HEK293T (cell line): ENCODE results near the gene SETD6.

Source experiments
- CTCF ChIA-PET: fragments of 350-600 bp; formaldehyde crosslinking; extraction: SDS; loops from one replicate; lab custom pipeline; 2021; ENCODE audit warnings: antibody characterized with exemption, inconsistent platforms; lab: Yijun Ruan, JAX
- POLR2A ChIA-PET: fragments of 350-600 bp; formaldehyde crosslinking; extraction: SDS; loops from one replicate; lab custom pipeline; 2020; ENCODE audit warnings: antibody characterized with exemption, inconsistent platforms; lab: Yijun Ruan, JAX
- DNase-seq: peaks from one replicate; pipeline ENCODE4 v3.0.0; 2012; ENCODE audit warnings: mixed read lengths; ENCODE audit errors: extremely low spot score
- ARNT ChIP-seq: fragments of 450-650 bp; IDR thresholded peaks from 2 replicates; pipeline ENCODE4 v1.6.1; 2017; ENCODE audit warnings: mild to moderate bottlenecking
- BHLHE40 ChIP-seq: fragments of 450-650 bp; IDR thresholded peaks from 2 replicates; pipeline ENCODE4 v1.6.1; 2016; ENCODE audit warnings: mild to moderate bottlenecking, moderate library complexity, borderline replicate concordance
- CTBP1 ChIP-seq: fragments of 450-650 bp; IDR thresholded peaks from 2 replicates; pipeline ENCODE4 v1.6.1; 2016; ENCODE audit warnings: borderline replicate concordance
- ELF4 ChIP-seq: fragments of 450-650 bp; IDR thresholded peaks from 2 replicates; pipeline ENCODE4 v1.6.1; 2017; ENCODE audit warnings: antibody characterized with exemption
- FOXA1 ChIP-seq: fragments of 450-650 bp; IDR thresholded peaks from 2 replicates; pipeline ENCODE4 v1.6.1; 2016; ENCODE audit warnings: mild to moderate bottlenecking
- FOXK2 ChIP-seq: fragments of 450-650 bp; IDR thresholded peaks from 2 replicates; pipeline ENCODE4 v1.6.1; 2016; ENCODE audit warnings: mild to moderate bottlenecking
- FOXM1 ChIP-seq: fragments of 450-650 bp; IDR thresholded peaks from 2 replicates; pipeline ENCODE4 v1.6.1; 2017; ENCODE audit warnings: mild to moderate bottlenecking, borderline replicate concordance
- HDGF ChIP-seq: fragments of 450-650 bp; IDR thresholded peaks from 2 replicates; pipeline ENCODE4 v1.6.1; 2017; ENCODE audit warnings: antibody characterized with exemption, borderline replicate concordance
- L3MBTL2 ChIP-seq: fragments of 450-650 bp; conservative IDR thresholded peaks from 2 replicates; pipeline ENCODE4 v1.6.1; 2016; ENCODE audit warnings: mild to moderate bottlenecking
- LEF1 ChIP-seq: fragments of 450-650 bp; IDR thresholded peaks from 2 replicates; pipeline ENCODE4 v1.6.1; 2017; ENCODE audit warnings: mild to moderate bottlenecking, borderline replicate concordance
- NFRKB ChIP-seq: fragments of 450-650 bp; IDR thresholded peaks from 2 replicates; pipeline ENCODE4 v1.6.1; 2016; ENCODE audit warnings: mild to moderate bottlenecking, moderate library complexity
- SP1 ChIP-seq: fragments of 450-650 bp; IDR thresholded peaks from 2 replicates; pipeline ENCODE4 v1.6.1; 2017
- SUZ12 ChIP-seq: fragments of 450-650 bp; IDR thresholded peaks from 2 replicates; pipeline ENCODE4 v1.6.1; 2016; ENCODE audit warnings: mild to moderate bottlenecking
- TARDBP ChIP-seq: fragments of 450-650 bp; IDR thresholded peaks from 2 replicates; pipeline ENCODE4 v1.6.1; 2016
- ZNF384 ChIP-seq: fragments of 450-650 bp; IDR thresholded peaks from 2 replicates; pipeline ENCODE4 v1.6.1; 2016
- TF ChIP-seq, protein P1 (sequence below): fragments of 450-650 bp; IDR thresholded peaks from 2 replicates; pipeline ENCODE4 v1.6.1; 2016

SETD6 gene

DNA sequence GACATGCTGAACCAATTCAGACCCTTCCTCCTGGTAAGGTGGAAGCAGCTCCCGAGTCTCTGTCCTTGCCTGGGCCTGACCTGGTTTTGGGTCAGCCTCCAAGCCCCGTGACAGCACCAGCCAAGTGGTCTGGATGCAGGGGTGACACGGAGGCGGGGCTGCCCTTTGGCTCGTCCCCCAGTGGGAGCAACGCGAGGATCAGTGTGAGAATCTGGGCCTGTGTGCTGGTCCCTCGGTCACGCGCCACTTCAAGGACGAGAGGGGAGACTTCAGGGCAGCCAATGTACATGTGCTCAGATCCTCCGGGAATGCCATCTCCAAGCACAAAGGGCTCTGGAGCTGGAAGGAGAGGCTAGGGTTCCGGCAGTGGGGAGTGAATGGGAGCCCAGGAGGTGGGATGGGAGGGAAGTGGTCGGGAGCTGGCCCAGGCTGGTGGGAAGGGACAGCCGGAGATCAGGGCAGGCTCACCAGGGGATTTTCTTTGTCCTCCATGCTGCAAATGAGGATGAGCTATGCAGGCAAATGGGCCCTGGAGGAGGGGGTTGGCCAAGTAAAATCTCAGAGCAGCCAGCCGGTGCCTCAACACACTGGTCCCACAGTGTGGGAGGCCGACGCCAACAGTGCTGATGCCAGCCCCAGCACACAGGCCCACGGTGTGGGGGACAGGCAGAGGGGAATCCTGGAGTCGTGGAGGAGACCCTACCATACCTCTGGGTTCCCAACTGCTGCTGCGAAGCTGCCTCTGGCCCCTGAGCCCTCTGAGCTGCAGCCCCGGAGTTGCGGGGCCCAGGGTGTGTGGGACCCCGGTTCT lies 19.6 kb upstream of the SETD6 start:
- ChIA-PET CTCF (interaction anchor here (0.6 kb wide), 3 partner anchors 20 to 260 kb away, joined by 3 to 5 read pairs (median 5); no protein-coding TSS in a partner anchor), POLR2A (no interaction called here)
- DNase-seq: no peak
- TF ChIP-seq ARNT: no peak
- no peak for TF ChIP-seq L3MBTL2
- no peak for TF ChIP-seq CTBP1
- TF ChIP-seq ELF4: no peak
- TF ChIP-seq TARDBP: no peak
- TF ChIP-seq FOXA1: no peak
- no peak for TF ChIP-seq ZNF384
- no peak for TF ChIP-seq LEF1
- TF ChIP-seq BHLHE40: no peak
- no peak for TF ChIP-seq FOXM1
- no peak for TF ChIP-seq SP1
- no peak for TF ChIP-seq SUZ12
- TF ChIP-seq NFRKB: no peak
- TF ChIP-seq, protein P1, sequence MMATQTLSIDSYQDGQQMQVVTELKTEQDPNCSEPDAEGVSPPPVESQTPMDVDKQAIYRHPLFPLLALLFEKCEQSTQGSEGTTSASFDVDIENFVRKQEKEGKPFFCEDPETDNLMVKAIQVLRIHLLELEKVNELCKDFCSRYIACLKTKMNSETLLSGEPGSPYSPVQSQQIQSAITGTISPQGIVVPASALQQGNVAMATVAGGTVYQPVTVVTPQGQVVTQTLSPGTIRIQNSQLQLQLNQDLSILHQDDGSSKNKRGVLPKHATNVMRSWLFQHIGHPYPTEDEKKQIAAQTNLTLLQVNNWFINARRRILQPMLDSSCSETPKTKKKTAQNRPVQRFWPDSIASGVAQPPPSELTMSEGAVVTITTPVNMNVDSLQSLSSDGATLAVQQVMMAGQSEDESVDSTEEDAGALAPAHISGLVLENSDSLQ: no peak
- no peak for TF ChIP-seq HDGF
- no peak for TF ChIP-seq FOXK2

DNA sequence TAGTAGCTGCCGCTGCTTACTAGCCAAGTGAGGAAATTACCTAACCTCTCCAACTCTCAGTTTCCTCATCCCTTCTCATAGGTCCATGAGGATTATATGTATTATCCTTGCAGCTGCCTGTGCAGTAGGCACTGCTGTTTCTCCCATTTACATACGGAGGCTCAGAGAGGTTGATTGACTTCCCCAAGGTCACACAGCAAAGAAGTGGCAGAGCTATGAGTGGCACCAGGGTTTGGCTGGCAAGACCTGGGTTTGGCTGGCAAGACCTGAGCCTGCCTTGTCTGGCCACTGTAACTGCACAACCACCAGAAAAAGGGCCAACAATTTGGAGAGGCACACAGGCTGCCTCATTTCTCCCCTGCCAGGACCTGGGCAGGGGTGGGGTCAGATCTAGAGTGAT lies 17.8 kb upstream of the SETD6 start:
- POLR2A ChIA-PET: no interaction called here
- no peak for TF ChIP-seq TARDBP
- TF ChIP-seq ZNF384: no peak
- TF ChIP-seq CTBP1: no peak
- TF ChIP-seq, protein P1: no peak
- TF ChIP-seq L3MBTL2: no peak
- TF ChIP-seq FOXA1: no peak
- TF ChIP-seq SP1: no peak
- no peak for TF ChIP-seq NFRKB
- TF ChIP-seq FOXM1: no peak
- TF ChIP-seq ARNT: no peak
- TF ChIP-seq HDGF: no peak
- TF ChIP-seq LEF1: no peak
- TF ChIP-seq SUZ12: no peak
- no peak for TF ChIP-seq BHLHE40
- TF ChIP-seq ELF4: no peak
- no peak for TF ChIP-seq FOXK2
- CTCF ChIA-PET: interaction anchor here (0.9 kb wide), 1 partner anchor 13 kb away, joined by 3 read pairs; no protein-coding TSS in a partner anchor
- DNase-seq: no peak

DNA sequence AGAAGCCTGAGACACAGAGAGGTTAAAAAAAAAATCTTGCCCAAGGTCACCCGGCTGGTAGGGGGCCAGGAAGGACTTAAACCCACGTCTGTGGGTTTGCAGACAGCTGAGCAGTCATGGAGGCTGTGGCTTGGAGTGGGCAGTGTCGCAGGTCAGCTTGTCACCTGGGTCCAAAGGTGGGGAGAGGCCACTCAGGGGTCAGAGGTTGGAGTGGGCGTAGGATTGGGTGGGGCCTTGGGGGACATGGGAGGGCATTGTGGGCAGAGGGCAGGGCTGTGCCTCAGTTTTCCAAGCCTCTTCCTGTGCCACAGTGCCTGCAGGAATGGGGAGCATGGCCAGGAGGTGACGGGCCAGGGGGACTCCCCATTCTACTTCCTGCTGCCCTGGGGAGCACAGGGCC lies 17.4 kb upstream of the SETD6 start:
- DNase-seq: no peak
- POLR2A ChIA-PET: no interaction called here
- no peak for TF ChIP-seq BHLHE40
- TF ChIP-seq TARDBP: no peak
- no peak for TF ChIP-seq FOXM1
- TF ChIP-seq HDGF: no peak
- no peak for TF ChIP-seq LEF1
- TF ChIP-seq, protein P1: no peak
- no peak for TF ChIP-seq ZNF384
- TF ChIP-seq NFRKB: no peak
- TF ChIP-seq SP1: no peak
- no peak for TF ChIP-seq L3MBTL2
- TF ChIP-seq SUZ12: no peak
- no peak for TF ChIP-seq ARNT
- no peak for TF ChIP-seq FOXA1
- TF ChIP-seq ELF4: no peak
- TF ChIP-seq FOXK2: no peak
- CTCF ChIA-PET: interaction anchor here (0.9 kb wide), 1 partner anchor 12 kb away, joined by 3 read pairs; no protein-coding TSS in a partner anchor

DNA sequence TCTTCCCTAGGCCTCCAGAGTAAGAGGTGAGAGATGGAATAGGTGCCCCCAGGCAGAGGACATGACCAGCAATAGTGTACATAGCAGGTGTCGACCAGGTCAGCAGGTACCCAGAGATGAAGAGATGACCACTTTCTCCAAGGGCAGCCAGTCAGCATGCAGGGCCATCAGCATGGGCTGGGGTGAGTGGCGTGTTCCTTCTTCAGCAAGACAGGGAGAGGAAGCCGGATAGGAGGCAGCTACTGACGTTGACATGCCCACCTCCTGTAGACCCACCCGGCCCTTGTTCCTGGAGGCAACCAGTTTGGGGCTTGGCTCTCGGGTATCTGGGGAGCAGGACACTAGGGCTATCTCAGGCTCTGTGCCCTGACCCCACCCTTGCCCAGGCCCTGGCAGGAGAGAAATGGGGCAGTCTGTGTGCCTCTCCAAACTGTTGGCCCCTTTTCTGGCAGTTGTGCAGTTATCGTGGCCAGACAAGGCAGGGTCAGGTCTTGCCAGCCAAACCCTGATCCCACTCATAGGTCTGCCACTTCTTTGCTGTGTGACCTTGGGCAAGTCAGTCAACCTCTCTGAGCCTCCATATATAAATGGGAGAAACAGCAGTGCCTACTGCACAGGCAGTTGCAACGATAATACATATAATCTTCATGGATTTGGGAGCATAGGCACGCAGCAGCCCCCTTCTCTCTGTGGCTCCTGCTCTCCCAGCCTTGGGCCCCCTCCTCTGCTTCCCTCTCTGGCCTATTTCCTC lies 16.8 kb upstream of the SETD6 start:
- DNase-seq: no peak
- ChIA-PET POLR2A (no interaction called here), CTCF (no interaction called here)
- no peak for TF ChIP-seq CTBP1
- no peak for TF ChIP-seq FOXA1
- TF ChIP-seq ELF4: no peak
- no peak for TF ChIP-seq NFRKB
- TF ChIP-seq HDGF: no peak
- TF ChIP-seq SP1: no peak
- no peak for TF ChIP-seq ARNT
- no peak for TF ChIP-seq TARDBP
- no peak for TF ChIP-seq FOXK2
- TF ChIP-seq SUZ12: no peak
- TF ChIP-seq L3MBTL2: no peak
- TF ChIP-seq BHLHE40: no peak
- no peak for TF ChIP-seq FOXM1
- no peak for TF ChIP-seq ZNF384
- TF ChIP-seq, protein P1: no peak
